Skeletal muscle satellite cell (primary cell): ENCODE data around the gene TSPAN33. TPM values are rescaled to one million over a fixed set of nuclear protein-coding genes. Genes with fewer than 3 reads are reported as not detected.

Experiments used
- H3K27me3 ChIP-seq: 2 replicates; pipeline ENCODE4 v1.7.0; 2013; ENCODE audit warnings: low read length; ENCODE audit not compliant: control insufficient read depth, insufficient read depth
- H3K36me3 ChIP-seq: 2 replicates; pipeline ENCODE4 v1.7.0; 2013; ENCODE audit warnings: mild to moderate bottlenecking, control low read depth, low read length; ENCODE audit not compliant: insufficient read depth
- H3K4me1 ChIP-seq: 2 replicates; pipeline ENCODE4 v1.7.0; 2013; ENCODE audit warnings: low read length; ENCODE audit not compliant: control insufficient read depth, insufficient read depth
- H3K4me2 ChIP-seq: 2 replicates; pipeline ENCODE4 v1.7.0; 2013; ENCODE audit warnings: mild to moderate bottlenecking, low read length
- H3K4me3 ChIP-seq: 2 replicates; pipeline ENCODE4 v1.7.0; 2013; ENCODE audit warnings: low read length
- H3K9ac ChIP-seq: 2 replicates; pipeline ENCODE4 v1.7.0; 2013; ENCODE audit warnings: mild to moderate bottlenecking, low read depth, low read length, moderate library complexity
- H3K9me3 ChIP-seq: replicated peaks from 2 replicates; pipeline ENCODE4 v1.7.0; 2013; ENCODE audit warnings: mild to moderate bottlenecking, control low read depth, low read length
- total RNA-seq: library from RNA; depleted of rRNA; stranded (reverse); fragments of >200 nt; gene quantifications from 2 replicates; pipeline ENCODE4 v1.2.3, GENCODE V29; 2012; rRNA removed

Gene TSPAN33
- 0.25 and 1.7 TPM in 2 replicates for total RNA-seq

DNA sequence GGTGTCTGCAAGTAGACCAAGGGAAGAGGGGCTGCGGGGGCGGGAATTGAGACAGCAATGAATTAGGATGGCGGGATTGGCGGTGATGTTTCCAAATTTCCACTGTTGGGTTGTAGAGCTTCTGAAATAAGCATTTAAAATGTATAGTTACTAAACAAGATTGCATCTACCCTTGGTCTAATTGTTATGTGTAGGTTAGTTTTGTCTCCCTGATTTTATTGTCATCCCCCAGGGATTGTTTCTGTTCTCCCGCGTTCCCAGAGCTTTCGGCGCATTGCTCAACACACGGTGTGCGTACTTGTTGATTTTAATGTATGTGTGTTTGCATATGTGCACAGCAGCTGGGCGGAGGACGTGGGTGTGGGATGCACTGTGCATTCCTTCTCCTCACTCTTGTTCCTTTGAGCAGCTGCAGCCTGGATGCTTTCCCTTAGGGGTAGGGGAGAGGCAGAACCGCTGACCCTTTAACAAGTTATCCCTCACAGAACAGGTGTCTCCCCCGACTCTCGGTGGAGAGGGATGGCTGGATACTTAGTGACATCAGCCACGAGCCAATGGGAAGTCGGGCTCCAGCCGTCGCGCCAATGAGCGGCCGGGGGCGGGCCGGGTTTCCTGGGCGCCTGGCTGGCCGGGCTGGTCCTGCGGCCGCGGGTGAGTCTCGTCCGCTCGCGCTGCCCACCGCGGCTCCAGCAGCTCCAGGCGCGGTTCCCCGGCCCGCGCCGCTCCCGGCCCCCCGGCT lies at the start of gene TSPAN33:
Gene TSPAN33, plus strand, starts transcription at position 613 of the 739 bp plus-strand sequence. CDS start 274 bp downstream, outside the sequence.
- Histone ChIP-seq H3K4me3 (peak within 1 kb of the TSS; percentile 62), H3K27me3 (peaks cover 65% of the 10 kb centered on the region), H3K9me3 (no peaks in the 10 kb centered on the region), H3K4me2 (peak within 1 kb of the TSS; percentile 89), H3K9ac (no peak within 1 kb of the TSS), H3K36me3 (no peaks in the 10 kb centered on the region), H3K4me1 (peaks cover 5% of the 10 kb centered on the region)

DNA sequence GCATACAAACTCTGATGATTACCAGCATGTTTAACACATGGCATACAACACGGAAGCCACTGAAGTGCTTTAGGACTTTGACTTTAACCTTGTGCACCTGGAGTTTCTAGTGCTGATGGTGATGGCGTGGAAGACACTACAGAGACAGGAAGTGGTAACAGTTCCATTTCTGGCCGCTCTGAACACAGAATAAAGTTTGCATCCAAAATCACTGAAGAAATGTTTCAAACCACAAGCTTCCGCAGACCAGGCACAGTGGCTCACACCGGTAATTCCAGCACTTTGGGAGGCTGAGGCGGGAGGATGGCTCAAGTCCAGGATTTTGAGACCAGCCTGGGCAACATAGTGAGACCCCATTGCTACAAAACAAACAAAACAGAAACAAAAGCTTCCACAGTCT lies 49.2 kb upstream of the TSPAN33 start:
- H3K27me3 ChIP-seq, result peaks cover 34% of the 10 kb centered on the region
- H3K4me3 ChIP-seq, result no peak overlapping the region
- no peaks in the 10 kb centered on the region for H3K36me3 ChIP-seq
- no peak overlapping the region for H3K9ac ChIP-seq
- H3K4me1 ChIP-seq, result no peaks in the 10 kb centered on the region
- no peak overlapping the region for H3K4me2 ChIP-seq
- H3K9me3 ChIP-seq, result no peaks in the 10 kb centered on the region

DNA sequence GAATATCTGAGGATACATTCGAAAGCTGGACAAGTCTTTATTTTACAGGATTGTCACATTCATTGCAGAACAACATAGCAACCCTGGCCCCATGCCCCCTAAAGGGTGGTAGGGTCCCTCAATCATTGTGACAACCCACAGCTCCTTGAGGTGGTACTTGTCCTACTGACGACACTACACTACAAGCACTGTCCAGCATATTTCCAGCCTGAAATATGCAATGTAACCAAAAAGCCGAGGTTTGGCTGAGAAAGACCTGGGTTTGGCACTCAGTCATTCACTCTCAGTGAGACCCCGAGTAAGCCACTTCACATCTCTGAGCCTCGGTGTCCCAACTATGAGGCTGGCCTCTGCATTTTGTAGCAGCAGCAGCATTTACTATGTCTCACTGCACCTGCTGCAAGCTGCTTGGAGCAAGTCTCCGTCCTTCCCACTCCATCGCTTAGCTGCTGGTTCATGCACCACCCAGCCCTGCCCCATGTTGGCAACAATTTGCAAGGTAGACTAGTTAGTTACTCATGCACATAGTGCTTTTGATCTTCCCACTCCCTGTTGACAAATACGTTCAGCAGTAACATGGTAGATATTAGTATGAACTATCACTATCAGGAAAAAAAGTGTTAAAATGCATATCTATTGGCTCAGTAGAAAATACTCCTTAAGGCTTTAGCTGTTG lies 46.0 kb upstream of the TSPAN33 start:
- peaks cover 60% of the 10 kb centered on the region for H3K27me3 ChIP-seq
- no peaks in the 10 kb centered on the region for H3K4me1 ChIP-seq
- no peak overlapping the region for H3K4me2 ChIP-seq
- no peaks in the 10 kb centered on the region for H3K36me3 ChIP-seq
- no peak overlapping the region for H3K4me3 ChIP-seq
- H3K9me3 ChIP-seq, result no peaks in the 10 kb centered on the region
- H3K9ac ChIP-seq, result no peak overlapping the region

GRCh38 chr7:129100827-129101166 lies 43.7 kb upstream of the TSPAN33 start:
- Histone ChIP-seq H3K9me3 (no peaks in the 10 kb centered on the region), H3K36me3 (no peaks in the 10 kb centered on the region), H3K27me3 (peaks cover 63% of the 10 kb centered on the region), H3K4me1 (no peaks in the 10 kb centered on the region), H3K9ac (no peak overlapping the region), H3K4me3 (no peak overlapping the region), H3K4me2 (no peak overlapping the region)

DNA sequence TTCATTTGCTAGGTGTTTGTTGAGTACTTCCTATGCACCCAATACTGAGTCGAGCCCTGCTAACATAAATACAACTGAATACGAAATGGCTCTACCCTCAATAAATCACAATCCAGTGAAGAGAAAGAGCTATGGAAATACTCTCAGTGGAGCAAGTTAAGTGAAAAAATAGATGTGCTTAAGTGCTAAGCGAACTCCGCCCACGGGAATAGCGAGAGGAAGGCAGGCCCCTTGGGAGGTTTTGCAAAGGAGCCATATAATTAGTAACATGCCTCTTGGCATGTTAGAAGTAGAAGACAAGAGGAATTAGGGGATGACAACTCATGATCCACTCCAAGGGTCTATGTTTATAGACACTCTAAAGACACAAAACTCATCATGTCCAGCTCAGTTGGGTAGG lies 42.8 kb upstream of the TSPAN33 start:
- H3K4me3 ChIP-seq, result no peak overlapping the region
- no peak overlapping the region for H3K4me2 ChIP-seq
- peaks cover 58% of the 10 kb centered on the region for H3K27me3 ChIP-seq
- H3K36me3 ChIP-seq, result no peaks in the 10 kb centered on the region
- no peaks in the 10 kb centered on the region for H3K9me3 ChIP-seq
- H3K9ac ChIP-seq, result no peak overlapping the region
- no peaks in the 10 kb centered on the region for H3K4me1 ChIP-seq

DNA sequence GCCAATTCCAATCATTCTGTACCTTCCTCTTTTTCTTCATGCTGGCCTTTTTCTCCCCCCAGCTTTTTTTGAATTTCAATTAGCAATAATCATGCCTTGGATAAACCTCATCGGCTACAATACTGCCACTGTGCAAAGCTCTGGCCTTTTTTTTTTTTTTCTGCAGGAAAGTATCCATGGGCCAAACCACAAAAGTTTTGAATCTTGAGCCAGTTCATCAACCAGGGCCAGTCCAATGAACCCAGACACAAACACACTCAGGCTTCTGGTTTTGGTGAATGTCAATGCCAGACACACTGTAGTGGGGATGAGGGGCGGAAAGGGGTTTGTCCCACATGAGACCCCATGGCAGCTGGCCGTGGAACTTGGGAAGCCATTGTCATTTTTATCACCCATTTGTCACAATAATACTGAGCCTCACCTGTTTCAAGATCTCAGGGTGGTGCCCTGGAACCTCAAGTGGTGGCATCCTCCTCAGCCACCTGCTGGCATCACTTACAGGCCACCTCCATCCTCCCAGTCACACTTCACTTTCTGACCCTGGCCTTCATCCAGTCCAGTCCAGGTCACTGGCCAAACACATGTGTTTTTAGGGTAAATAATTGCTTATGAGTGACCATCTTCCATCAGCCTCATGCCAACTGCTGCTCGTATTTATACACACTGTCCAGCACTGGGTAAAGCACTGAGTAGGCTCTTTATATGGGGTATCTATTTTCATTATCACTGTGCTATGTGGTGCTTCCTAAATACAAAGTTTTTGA lies 40.8 kb upstream of the TSPAN33 start:
- no peaks in the 10 kb centered on the region for H3K36me3 ChIP-seq

DNA sequence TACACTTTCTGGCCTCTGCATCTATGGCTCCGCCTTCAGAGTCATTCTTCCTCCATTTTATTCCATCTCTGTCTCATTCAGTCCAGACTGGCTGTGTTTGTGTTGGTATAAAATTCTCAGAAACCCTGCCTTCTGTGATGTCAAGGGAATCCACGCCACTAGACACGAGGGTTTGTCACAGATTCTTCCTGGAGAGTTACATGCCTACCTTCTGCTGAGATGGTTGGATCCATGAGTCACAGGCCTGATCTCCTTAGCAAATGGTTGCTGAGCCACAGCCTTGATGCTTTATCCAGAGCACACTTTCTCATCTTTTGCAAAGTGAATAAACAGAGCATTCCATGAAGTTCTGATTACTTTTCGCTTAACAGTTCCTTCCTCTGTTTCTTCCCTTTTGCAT lies 35.9 kb upstream of the TSPAN33 start:
- H3K9me3 ChIP-seq, result no peaks in the 10 kb centered on the region
- no peaks in the 10 kb centered on the region for H3K36me3 ChIP-seq
- H3K4me1 ChIP-seq, result no peaks in the 10 kb centered on the region
- no peak overlapping the region for H3K9ac ChIP-seq
- H3K4me3 ChIP-seq, result no peak overlapping the region
- peaks cover 43% of the 10 kb centered on the region for H3K27me3 ChIP-seq
- no peak overlapping the region for H3K4me2 ChIP-seq

More for the DNA sequence above, 40.8 kb upstream of the TSPAN33 start:
- H3K4me1 ChIP-seq, result no peaks in the 10 kb centered on the region
- peaks cover 51% of the 10 kb centered on the region for H3K27me3 ChIP-seq
- H3K4me2 ChIP-seq, result no peak overlapping the region
- no peaks in the 10 kb centered on the region for H3K9me3 ChIP-seq
- no peak overlapping the region for H3K9ac ChIP-seq
- no peak overlapping the region for H3K4me3 ChIP-seq

DNA sequence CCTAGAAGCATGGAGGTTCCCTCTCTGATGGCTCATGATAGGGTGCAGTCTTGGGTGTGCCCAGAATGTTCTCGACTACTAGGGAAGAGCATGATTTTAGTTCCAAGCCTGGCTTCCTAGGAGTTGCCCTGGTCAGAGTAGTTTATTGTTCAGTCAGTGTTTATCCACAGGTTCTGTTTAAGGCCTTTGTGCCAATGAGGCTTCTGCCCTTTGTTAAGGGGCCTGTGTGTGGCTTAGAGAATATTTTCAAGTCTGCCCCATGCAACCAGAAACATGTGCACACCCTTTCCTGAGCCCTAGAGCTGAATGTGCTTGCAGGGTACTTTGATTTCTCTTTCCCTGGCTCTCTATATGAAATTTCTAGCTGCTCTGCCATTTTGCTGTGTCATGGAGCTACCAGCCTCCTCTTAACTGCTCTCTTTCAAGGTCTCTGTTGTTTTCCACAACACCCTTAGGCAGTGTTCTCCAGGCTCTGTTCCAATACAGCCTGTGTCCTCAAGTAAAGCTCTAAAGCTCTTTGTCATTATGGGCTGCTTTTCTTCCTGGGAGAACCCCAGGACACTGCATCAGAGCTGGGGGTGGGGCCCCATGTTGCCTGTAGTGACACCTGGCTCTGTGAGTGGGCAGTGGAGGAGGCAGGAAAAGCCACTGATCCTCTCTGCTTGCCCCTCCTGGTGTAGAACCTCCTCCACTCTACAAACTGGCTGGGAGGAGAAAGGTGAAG lies 34.1 kb upstream of the TSPAN33 start:
- peaks cover 43% of the 10 kb centered on the region for H3K27me3 ChIP-seq
- H3K4me1 ChIP-seq, result no peaks in the 10 kb centered on the region
- H3K9me3 ChIP-seq, result no peaks in the 10 kb centered on the region
- no peak overlapping the region for H3K9ac ChIP-seq
- H3K4me2 ChIP-seq, result no peak overlapping the region
- H3K36me3 ChIP-seq, result no peaks in the 10 kb centered on the region
- H3K4me3 ChIP-seq, result no peak overlapping the region

- H3K36me3 ChIP-seq, result no peaks in the 10 kb centered on the region
- no peak overlapping the region for H3K9ac ChIP-seq
- no peaks in the 10 kb centered on the region for H3K4me1 ChIP-seq
- no peaks in the 10 kb centered on the region for H3K9me3 ChIP-seq
- peaks cover 45% of the 10 kb centered on the region for H3K27me3 ChIP-seq
- H3K4me2 ChIP-seq, result no peak overlapping the region
- no peak overlapping the region for H3K4me3 ChIP-seq
Observed at GRCh38 chr7:129110982-129111376, 33.5 kb upstream of the TSPAN33 start.

- H3K4me1 ChIP-seq, result no peaks in the 10 kb centered on the region
- no peak overlapping the region for H3K9ac ChIP-seq
- no peak overlapping the region for H3K4me3 ChIP-seq
- H3K9me3 ChIP-seq, result no peaks in the 10 kb centered on the region
- peaks cover 47% of the 10 kb centered on the region for H3K27me3 ChIP-seq
- no peak overlapping the region for H3K4me2 ChIP-seq
- no peaks in the 10 kb centered on the region for H3K36me3 ChIP-seq
Observed at GRCh38 chr7:129115676-129116075, 28.8 kb upstream of the TSPAN33 start.

- H3K4me1 ChIP-seq, result no peaks in the 10 kb centered on the region
- no peak overlapping the region for H3K4me3 ChIP-seq
- peaks cover 3% of the 10 kb centered on the region for H3K9me3 ChIP-seq
- no peak overlapping the region for H3K4me2 ChIP-seq
- H3K36me3 ChIP-seq, result no peaks in the 10 kb centered on the region
- H3K27me3 ChIP-seq, result peaks cover 38% of the 10 kb centered on the region
- no peak overlapping the region for H3K9ac ChIP-seq
Observed at GRCh38 chr7:129118182-129118581, 26.3 kb upstream of the TSPAN33 start.
